ENCODE data around the gene LIPH.
"Not testable (repeated sequence)": the region's sequence is repeated elsewhere in the genome, so short reads cannot be mapped to it uniquely, and the experiment has no call there.

The LIPH gene

GRCh38 chr3:185479373-185479945, 72.9 kb downstream of the LIPH start:
- no peak for DNase-seq

- no peak for DNase-seq
Measured at GRCh38 chr3:185477316-185477715, 75.1 kb downstream of the LIPH start.

GRCh38 chr3:185474922-185475321, 77.5 kb downstream of the LIPH start:
- not testable (repeated sequence) for DNase-seq

- DNase-seq: no peak
Measured at GRCh38 chr3:185473290-185473815, 79.0 kb downstream of the LIPH start.

GRCh38 chr3:185470323-185470722, 82.1 kb downstream of the LIPH start:
- no peak for DNase-seq

GRCh38 chr3:185469542-185469941, 82.8 kb downstream of the LIPH start:
- DNase-seq: no peak

GRCh38 chr3:185466123-185466522, 86.3 kb downstream of the LIPH start:
- not testable (repeated sequence) for DNase-seq

- DNase-seq: no peak
Measured at GRCh38 chr3:185465471-185465870, 86.9 kb downstream of the LIPH start.

- DNase-seq: no peak
Measured at GRCh38 chr3:185460719-185461350, 91.6 kb downstream of the LIPH start.

- no peak for DNase-seq
Measured at GRCh38 chr3:185460309-185460708, 92.1 kb downstream of the LIPH start.

GRCh38 chr3:185457376-185457775, 95.0 kb downstream of the LIPH start:
- DNase-seq: no peak
